Loucy (cell line): Measurements from ENCODE around the gene SDK1.

Experiments
- EZH2phosphoT487 ChIP-seq: fragments of 200-600 bp; IDR thresholded peaks from 2 replicates; pipeline ENCODE4 v1.6.1; 2018; ENCODE audit warnings: antibody characterized with exemption, mild to moderate bottlenecking, moderate library complexity, borderline replicate concordance
- TF ChIP-seq, protein P1 (sequence below): fragments of 200-600 bp; sonication (generic); conservative IDR thresholded peaks from 2 replicates; pipeline ENCODE4 v1.5.1; 2014; ENCODE audit warnings: mild to moderate bottlenecking, antibody characterized with exemption, low read length

DNA sequence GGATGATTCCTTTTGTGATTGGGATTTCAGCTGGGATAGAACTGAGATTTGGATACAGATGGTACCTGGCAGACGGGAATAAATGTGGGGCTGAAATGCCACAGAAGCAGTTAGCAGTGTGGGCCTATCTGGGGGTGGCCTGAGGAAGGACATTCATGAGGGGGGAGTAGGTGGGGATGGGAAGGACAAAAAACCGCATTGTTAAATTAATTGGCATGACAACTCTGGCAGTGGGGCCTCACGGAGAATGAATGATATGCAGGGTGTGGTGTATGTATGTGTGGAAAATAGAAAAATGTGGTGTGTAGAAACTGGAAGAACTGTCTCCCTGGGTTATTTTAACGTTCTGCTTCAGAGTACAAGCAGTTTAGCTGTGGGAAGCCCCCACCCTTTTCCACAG lies 17.8 kb downstream of the SDK1 start:
- TF ChIP-seq, protein P1, sequence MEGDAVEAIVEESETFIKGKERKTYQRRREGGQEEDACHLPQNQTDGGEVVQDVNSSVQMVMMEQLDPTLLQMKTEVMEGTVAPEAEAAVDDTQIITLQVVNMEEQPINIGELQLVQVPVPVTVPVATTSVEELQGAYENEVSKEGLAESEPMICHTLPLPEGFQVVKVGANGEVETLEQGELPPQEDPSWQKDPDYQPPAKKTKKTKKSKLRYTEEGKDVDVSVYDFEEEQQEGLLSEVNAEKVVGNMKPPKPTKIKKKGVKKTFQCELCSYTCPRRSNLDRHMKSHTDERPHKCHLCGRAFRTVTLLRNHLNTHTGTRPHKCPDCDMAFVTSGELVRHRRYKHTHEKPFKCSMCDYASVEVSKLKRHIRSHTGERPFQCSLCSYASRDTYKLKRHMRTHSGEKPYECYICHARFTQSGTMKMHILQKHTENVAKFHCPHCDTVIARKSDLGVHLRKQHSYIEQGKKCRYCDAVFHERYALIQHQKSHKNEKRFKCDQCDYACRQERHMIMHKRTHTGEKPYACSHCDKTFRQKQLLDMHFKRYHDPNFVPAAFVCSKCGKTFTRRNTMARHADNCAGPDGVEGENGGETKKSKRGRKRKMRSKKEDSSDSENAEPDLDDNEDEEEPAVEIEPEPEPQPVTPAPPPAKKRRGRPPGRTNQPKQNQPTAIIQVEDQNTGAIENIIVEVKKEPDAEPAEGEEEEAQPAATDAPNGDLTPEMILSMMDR: no peak
- no peak for TF ChIP-seq EZH2phosphoT487
